HG03571 (cell line): ENCODE data around the gene TDRD12.
"Not testable (repeated sequence)": the region's sequence is repeated elsewhere in the genome, so short reads cannot be mapped to it uniquely, and the experiment has no call there.

Experiments used
- ATAC-seq: cut with Tn5 transposase; IDR thresholded peaks from one replicate; pipeline ENCODE4 v1.9.1; 2021; ENCODE audit not compliant: unreplicated experiment

The TDRD12 gene

DNA sequence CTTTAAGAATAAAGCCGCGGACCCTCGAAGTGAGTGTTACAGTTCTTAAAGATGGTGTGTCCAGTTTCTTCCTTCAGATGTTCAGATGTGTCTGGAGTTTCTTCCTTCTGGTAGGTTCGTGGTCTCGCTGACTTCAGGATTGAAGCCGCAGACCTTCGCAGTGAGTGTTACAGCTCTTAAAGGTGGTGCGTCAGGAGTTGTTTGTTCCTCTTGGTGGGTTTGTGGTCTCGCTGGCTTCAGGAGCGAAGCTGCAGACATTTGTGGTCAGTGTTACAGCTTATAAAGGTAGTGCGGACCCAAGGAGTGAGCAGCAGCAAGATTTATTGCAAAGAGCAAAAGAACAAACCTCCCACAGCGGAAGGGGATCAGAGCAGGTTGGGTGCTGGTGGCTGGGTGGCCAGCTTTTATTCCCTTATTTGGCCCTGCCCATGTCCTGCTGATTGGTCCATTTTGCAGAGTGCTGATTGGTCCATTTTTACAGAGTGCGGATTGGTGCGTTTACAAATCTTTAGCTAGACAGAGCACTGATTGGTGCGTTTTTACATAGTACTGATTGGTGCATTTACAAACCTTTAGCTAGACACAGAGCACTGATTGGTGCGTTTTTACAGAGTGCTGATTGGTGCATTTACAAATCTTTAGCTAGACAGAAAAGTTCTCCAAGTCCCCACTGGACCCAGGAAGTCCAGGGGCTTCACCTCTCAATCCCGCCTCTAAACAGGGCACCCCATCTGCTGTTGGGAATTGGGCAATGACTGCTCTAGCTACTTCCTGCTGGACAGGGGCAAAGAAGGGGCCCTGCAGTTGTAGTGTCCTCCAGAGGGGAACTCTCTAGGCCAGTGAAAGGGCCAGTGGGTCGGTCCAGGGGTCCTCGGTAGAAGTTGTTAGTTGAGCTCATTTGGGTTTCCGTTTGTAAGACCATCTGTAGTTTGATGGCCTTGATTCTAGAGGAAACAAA, 26.1 kb upstream of the TDRD12 start:
- not testable (repeated sequence) for ATAC-seq

DNA sequence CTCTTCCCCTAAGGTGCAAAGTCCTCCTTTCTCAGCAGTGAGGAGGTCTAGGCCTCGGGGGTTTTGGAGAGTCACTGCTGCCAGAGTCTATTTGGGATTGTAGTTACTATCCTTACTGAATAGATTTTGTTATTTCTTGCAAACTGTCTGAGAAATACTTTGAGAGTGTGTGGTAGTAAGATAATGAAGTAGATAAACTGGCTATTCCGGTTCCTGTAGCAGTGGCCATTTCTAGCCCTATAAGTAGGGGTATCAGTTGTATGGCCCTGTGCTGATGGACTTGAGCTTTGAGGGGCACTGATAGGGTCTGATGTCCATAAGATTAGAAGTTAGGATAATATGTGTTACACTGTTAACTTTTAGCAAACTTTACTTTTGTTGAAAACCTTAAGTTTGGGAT, 25.3 kb upstream of the TDRD12 start:
- ATAC-seq: not testable (repeated sequence)

DNA sequence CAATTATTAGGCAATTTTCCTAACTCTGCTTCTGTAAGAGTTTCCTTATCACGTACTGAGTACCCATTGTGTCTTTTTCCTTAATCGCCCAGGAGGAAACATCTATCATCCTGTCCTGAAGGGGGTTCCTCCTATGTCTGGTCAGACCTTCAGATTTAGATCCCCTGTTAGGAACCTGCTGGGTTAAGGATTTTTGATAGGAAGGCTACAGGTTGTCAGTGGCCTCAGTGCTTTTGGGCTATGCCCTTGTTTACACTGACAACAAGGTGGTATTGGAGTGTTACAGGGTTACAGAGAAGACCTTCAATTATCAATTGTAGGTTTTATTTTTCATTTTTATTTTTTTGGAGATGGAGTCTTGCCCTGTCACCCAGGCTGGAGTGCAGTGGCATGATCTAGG, 24.7 kb upstream of the TDRD12 start:
- not testable (repeated sequence) for ATAC-seq

DNA sequence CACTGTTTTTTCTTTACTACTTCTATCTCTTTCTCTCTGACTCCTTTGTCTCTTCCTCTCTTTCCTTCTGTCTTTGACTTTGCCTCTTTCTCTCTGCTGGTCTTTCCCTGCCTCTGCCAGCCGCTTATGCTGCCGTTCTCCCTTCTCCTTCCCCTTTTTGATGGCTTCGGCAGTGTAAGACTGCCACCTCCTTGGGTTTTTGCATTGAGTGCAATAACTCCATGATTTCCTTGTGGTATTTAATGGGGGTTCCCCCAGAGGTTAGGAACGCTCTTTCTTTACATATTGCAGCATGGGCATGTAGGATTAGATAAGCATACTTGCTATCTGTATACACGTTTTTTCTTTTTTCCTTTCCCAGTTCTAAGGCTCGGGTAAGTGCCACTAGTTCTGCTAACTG, 24.1 kb upstream of the TDRD12 start:
- not testable (repeated sequence) for ATAC-seq

DNA sequence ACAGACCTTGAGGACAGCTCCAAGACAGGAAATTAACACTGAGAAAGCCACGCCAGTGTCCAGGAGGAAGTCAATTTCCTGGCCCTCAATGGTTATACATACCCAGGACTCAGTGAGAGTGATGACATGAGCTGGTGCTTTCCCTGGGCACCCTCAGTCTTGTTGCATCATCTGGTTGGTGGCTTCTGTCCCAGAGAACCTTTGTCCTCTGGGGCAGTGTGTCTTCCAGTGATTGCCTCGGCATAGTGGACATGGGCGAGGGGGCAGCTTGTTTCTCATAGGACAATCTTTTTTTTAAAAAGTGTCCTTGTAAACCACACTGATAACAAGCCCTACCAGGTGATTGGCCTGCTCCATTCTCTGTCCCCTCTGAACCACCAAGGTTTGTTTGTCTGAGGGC, 22.8 kb upstream of the TDRD12 start:
- not testable (repeated sequence) for ATAC-seq

DNA sequence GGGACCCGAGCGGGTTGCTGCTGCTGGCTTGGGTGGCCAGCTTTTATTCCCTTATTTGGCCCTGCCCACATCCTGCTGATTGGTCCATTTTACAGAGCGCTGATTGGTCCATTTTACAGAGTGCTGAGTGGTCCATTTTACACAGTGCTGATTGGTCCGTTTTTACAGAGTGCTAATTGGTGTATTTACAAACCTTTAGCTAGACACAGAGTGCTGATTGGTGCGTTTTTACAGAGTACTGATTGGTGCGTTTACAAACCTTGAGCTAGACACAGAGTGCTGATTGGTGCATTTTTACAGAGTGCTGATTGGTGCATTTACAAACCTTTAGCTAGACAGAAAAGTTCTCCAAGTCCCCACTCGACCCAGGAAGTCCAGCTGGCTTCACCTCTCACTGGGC, 19.4 kb upstream of the TDRD12 start:
- not testable (repeated sequence) for ATAC-seq

DNA sequence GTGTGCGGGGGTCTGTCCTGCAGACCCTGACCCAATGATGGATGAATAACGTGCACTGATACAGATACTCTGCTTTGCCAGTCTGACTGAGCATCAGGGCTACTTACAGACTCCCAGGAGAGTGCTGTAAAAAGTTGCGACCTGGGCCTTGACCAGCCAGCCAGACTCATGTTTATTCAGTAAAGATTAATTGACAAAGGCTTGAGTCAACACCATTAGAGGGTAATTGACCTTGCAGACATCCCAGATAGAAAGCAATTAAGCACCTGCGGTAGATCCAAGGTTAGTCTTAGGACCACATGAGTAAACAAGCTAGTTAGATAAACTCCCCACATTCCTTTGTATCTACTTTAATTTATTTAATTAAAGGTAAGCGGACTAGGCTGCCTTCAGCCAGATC, 17.6 kb upstream of the TDRD12 start:
- no peak for ATAC-seq

DNA sequence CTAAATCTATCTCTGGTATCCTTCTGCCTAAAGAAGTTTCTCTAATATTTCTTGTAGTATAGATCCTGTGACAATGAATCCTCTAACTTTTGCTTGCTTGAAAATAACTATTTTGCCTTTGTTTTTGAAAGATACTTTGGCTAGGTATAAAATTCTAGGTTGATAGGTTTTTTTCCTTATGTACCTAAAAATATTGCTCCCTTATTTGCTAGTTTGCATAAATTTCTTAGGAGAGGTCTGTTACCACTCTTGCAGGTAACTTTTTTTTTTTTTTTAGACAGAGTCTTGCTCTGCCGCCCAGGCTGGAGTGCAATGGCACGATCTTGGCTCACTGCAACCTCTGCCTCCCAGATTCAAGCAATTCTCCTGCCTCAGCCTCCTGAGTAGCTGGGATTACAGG, 15.6 kb upstream of the TDRD12 start:
- ATAC-seq: not testable (repeated sequence)

DNA sequence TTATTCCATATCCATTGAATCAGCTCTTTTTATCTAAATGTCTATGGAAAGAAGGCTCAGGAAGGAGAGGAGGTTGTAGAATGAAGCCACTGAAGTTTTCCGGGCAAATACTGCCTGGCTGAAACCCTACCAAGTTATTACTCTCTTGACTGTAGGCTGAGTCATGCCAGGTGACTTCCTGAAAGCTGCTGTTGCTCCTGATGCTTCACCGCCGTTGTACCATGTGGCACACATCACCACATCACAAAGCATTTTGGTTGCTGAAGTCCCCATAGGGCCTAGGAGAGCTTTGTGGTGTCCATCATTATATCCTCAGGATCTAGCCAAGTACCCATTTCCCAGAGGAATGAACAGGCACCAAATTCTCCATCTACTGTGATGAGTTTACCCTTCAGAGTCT, 11.1 kb upstream of the TDRD12 start:
- ATAC-seq: no peak

DNA sequence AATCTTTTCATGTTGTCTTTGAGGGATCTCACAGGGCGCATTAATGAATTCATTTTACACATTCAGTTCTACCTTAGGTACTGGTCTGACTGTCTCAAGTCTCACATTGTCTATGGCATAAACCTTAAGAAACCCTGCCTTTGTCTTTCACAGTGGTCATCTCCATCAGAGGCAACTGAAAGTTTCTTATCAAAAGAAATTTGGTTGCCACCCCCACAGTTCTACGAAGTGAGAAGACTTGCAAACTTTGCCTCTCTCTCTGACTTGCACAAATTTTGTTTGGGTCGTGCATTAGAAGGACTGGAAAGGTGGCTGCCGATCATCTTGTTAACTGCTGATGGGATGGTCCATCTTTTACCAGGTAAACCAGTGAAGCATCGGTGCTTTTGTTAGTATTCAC, 10.5 kb upstream of the TDRD12 start:
- ATAC-seq: no peak

DNA sequence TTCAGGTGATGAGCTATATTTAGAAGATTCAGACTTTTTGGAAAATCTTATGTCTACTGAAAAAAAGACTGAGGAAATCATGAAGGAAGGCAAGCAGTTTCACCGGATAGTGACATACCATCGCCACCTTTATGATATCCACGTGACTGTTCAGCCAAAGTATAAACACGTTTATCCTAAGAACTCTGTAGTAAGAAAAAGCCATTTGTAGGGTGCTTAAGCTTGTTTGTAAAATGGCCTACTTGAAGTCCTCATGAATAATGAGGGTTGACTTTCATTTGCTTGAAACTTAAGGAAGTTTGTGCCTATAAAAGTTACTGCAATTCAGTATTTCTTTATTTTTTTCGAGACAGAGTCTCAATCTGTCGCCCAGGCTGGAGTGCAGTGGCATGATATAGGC, 7.8 kb upstream of the TDRD12 start:
- ATAC-seq: no peak

DNA sequence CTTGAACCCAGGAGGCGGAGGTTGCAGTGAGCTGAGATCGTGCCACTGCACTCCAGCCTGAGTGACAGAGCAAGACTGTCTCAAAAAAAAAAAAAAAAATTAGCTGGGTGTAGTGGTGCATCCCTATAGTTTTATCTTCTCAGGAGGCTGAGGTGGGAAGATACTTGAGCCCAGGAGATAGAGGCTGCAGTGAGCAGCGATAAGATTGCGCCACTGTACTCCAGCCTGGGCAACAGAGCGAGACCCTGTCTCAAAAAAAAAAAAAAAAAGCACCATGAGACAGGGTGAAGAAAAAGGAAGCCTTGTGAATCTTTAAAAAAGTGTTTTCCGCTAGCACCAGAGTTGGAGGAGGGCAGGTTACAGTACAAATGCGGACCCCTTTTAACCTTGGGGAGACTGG, 3.4 kb upstream of the TDRD12 start:
- ATAC-seq: not testable (repeated sequence)

DNA sequence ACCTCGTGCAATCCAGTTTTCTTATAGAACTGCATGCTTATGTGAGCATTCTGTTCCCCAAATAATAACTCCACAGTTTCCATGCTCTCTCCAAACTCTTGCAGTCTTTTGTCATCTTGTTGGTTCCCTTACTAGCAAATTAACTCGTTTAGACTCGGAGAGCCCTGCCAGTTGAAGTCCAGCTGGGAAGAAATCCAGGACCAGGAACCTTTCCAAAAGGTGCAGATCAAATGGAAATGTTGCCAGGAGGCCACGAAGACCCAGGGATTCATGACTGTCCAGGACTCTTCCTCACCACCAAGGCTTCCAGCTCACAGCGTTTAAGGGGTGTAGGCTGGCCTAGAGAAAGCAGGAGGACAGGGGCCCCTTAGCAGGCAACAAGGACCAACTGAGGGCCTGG, 2.1 kb upstream of the TDRD12 start:
- no peak for ATAC-seq

DNA sequence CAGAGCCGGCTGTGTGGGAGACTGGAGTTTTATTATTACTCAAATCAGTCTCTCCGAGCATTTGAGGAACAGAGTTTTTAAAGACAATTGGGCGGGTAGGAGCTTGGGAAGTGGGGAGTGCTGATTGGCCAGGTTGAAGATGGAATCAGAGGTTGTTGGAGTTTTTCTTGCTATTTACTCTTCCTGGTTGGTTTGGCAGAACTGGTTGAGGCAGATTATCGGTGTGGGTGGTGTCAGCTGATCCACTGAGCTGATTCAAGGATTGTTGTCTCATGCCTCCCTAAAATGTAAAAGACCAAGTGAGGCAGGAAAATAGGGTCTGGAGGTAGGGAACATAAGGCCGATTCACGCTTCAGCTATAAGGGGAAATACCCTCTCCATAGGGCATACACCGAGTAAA, 1.3 kb upstream of the TDRD12 start:
- no peak for ATAC-seq

DNA sequence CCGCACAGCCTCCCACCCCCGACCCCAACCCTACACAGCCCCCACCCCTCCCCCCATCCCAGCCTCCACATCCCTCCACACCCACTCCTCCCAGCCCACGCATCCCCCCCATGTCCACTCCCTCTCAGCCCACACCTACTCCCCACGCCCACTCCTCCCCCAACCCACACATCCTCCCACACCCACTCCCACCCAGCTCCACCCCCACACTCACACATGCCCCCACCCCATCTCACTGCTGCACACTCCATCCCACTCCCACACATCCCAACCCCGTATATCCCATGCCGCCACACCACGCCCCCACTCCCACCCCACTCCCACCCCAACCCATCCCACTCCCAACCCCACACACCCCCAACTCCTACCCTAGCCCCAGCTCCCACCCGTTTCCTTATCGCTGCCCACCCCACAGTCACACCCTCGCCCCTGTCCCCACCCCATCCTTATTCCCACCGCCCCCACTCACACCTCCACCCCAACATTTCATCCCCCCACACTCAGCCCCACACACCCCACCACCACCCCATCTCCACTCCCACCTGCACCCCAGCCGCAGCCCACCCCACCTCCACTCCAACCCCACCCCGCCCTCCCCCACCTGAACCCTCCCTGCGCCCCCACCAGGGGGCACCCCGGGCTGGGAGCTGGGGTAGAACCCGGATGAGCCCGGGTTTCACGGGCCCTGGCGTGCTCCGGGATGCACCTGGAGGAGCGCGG, 809 bp downstream of the TDRD12 start:
- no peak for ATAC-seq

DNA sequence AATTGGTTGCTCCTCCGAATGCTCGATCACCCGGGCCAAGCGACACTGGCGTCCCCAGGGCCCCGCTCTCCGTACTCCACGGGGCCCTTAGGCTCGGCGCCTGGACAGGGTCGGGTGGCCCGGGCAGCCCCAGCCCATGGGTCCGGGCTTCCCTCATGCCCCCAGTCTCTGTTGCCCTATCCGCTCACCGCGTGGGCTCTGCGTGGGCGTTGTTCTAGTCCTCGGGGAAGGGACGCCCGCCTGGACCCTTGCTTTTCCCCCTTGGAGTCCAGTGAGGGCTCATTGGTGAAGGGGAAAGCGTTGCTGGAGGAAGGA, 1.3 kb downstream of the TDRD12 start:
- no peak for ATAC-seq

DNA sequence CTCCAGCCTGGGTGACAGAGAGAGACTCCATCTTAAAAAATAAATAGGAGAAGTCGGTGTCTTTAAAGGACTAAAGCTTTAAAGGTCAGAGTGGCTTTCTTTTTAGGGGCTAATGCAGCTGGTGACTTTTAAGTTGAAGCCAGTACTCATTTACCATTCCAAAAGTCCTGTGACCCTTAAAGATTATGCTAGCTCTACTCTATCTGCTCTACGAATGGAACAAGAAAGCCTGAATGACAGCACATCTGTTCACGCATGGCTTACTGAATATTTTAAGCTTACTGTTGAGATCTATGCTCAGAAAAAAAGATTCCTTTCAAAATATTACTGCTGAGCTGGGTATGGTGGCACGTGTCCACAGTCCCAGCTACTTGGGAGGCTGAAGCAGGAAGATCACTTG, 16.4 kb downstream of the TDRD12 start:
- ATAC-seq: no peak

DNA sequence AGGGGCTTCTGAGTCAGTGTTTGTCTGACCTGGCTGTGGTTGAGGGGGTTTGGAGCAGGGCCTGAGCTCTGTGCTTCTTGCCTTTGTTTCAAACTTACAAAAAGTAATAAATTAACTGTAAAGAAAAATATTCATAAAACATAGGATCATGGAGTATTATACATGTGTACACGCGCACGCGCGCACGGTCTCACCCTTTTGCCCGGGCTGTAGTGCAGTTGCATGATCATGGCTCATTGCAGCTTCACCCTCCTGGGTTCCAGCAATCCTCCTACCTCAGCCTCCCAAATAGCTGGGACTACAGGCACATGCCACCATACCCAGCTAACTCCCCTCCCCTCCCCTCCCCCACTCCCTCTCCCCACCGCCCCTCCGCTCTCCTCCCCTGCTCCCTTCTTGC, 23.5 kb downstream of the TDRD12 start:
- ATAC-seq: no peak

DNA sequence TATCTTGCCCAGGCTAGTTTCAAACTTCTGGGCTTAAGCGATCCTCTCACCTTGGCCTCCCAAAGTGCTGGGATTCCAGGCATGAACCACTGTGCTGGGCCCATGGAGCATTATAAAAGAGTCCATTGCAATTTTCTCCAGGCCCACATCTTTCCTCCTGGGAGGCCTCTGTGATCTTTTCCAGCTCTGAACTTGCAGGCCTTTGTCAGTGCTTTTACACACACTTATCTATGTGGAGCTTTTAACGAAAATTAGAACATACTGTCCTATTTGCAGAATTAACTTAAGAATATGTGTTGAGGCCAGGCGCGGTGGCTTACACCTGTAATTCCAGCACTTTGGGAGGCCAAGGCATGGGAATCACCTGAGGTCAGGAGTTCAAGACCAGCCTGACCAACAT, 23.9 kb downstream of the TDRD12 start:
- ATAC-seq: no peak

DNA sequence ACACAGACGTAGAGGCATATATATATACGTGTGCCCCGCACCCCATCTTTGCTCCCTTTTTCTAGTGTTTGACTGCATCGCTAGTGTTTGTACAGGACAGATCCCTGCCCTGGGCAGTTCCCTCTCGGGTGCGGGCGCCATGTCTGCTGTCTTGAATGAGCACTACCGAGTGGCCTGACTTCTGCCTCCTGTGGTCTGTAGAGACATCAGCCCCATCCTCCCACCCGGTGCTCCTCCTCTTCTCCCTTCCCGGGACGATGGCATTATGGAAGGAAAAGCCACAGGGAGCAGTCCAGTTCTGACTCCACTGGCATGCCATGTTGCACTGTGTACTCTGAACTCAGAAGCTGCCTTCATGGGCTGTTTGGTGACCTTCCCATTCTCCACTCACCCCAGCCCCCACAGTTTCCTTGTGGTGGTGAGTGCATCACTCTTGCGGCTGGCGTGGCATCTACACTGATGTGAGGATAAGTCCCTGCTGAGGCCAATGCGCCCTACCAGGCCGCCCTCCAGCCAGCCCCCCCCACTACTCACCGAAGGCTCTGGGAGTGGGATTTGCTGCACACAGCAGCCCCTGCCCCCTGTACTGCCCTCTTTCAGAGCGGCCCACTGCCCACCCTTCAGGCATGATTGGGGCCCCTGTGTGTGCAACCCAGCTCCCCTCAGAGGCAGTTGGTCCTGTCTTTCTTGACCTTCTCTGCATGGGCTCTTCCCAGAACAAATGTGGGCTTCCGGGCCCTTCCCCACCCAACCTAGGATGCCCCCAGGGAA, 25.2 kb downstream of the TDRD12 start:
- no peak for ATAC-seq

DNA sequence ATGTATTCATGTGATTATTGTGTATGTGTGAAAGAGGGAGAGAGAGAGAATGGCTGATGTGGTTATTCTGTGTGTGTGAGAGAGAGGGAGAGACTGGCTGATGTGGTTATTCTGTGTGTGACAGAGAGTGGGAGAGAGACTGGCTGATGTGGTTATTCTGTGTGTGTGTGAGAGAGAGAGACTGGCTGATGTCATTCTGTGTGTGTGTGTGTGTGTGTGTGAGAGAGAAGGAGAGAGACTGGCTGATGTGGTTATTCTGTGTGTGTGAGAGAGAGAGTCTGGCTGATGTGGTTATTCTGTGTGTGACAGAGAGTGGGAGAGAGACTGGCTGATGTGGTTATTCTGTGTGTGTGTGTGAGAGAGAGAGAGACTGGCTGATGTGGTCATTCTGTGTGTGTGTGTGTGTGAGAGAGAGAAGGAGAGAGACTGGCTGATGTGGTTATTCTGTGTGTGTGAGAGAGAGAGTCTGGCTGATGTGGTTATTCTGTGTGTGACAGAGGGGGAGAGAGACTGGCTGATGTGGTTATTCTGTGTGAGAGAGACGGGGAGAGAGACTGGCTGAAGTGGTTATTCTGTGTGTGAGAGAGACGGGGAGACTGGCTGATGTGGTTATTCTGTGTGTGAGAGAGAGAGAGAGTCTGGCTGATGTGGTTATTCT, 26.2 kb downstream of the TDRD12 start:
- ATAC-seq: not testable (repeated sequence)
